K562 (cell line): ENCODE measurements around the gene IFNAR2. TPM values are rescaled to one million over a fixed set of nuclear protein-coding genes. Genes with fewer than 3 reads are reported as not detected.

Experiments used
- ARNT ChIP-seq, 2 experiments: fragments of 450-650 bp; IDR thresholded peaks; 2 replicates each; pipeline ENCODE4 v1.6.1; 2016; ENCODE audit warnings: mild to moderate bottlenecking in 1 of 2
- FOXM1 ChIP-seq, 2 experiments: fragments of 450-650 bp in 1 of 2; sonication (generic) in 1 of 2; formaldehyde crosslinking in 1 of 2; IDR thresholded peaks; 2 replicates each; pipeline versions ENCODE4 v1.6.1 to v1.9.0; 2017 to 2022; ENCODE audit warnings: low read depth in 2 of 2, mild to moderate bottlenecking in 2 of 2, missing genetic modification reagents in 1 of 2, moderate library complexity in 1 of 2
- HLTF ChIP-seq: fragments of 450-650 bp; IDR thresholded peaks from 2 replicates; pipeline ENCODE4 v1.6.1; 2016
- HNRNPLL ChIP-seq: fragments of 200-400 bp; formaldehyde crosslinking; IDR thresholded peaks from 2 replicates; pipeline ENCODE4 v1.6.1; 2017; ENCODE audit warnings: low read length, low read depth, mild to moderate bottlenecking; ENCODE audit not compliant: poor library complexity, severe bottlenecking
- KDM2B ChIP-seq: fragments of 250-450 bp; sonication (Bioruptor Pico); IDR thresholded peaks from 2 replicates; pipeline ENCODE4 v1.8.0; 2021; ENCODE audit warnings: mild to moderate bottlenecking, moderate library complexity
- KHSRP ChIP-seq: fragments of 450-650 bp; IDR thresholded peaks from 2 replicates; pipeline ENCODE4 v1.6.1; 2017
- MYNN ChIP-seq, 2 experiments: sonication (generic); formaldehyde crosslinking in 1 of 2; IDR thresholded peaks; 2 replicates each; pipeline versions ENCODE4 v1.5.0 to v1.6.1; 2016 to 2020; ENCODE audit warnings: antibody characterized with exemption in 1 of 2, missing genetic modification reagents in 1 of 2
- NCOA4 ChIP-seq: fragments of 450-650 bp; IDR thresholded peaks from 2 replicates; pipeline ENCODE4 v1.6.1; 2018; ENCODE audit warnings: mild to moderate bottlenecking; ENCODE audit not compliant: partially characterized antibody
- POU5F1 ChIP-seq: fragments of 150-350 bp; IDR thresholded peaks from 2 replicates; pipeline ENCODE4 v1.6.1; 2014; ENCODE audit warnings: borderline replicate concordance, low read length, low read depth, mild to moderate bottlenecking; ENCODE audit not compliant: partially characterized antibody
- PPARD ChIP-seq: fragments of 250-450 bp; sonication (Bioruptor Pico); IDR thresholded peaks from 2 replicates; pipeline ENCODE4 v1.8.0; 2022; ENCODE audit warnings: inconsistent platforms, mild to moderate bottlenecking, moderate library complexity
- RBM25 ChIP-seq: fragments of 200-400 bp; formaldehyde crosslinking; IDR thresholded peaks from 2 replicates; pipeline ENCODE4 v1.6.1; 2018; ENCODE audit warnings: low read length, low read depth, moderate library complexity; ENCODE audit not compliant: severe bottlenecking
- RHOXF2B ChIP-seq: fragments of 250-450 bp; sonication (Bioruptor Pico); conservative IDR thresholded peaks from 2 replicates; pipeline ENCODE4 v1.5.1; 2021
- SRSF3 ChIP-seq: fragments of 200-400 bp; formaldehyde crosslinking; IDR thresholded peaks from 2 replicates; pipeline ENCODE4 v1.6.1; 2016; ENCODE audit warnings: mild to moderate bottlenecking, low read length, moderate library complexity; ENCODE audit not compliant: insufficient read depth
- ZFP30 ChIP-seq: fragments of 250-450 bp; sonication (Bioruptor Pico); IDR thresholded peaks from 2 replicates; pipeline ENCODE4 v1.8.0; 2022; ENCODE audit warnings: moderate library complexity, mild to moderate bottlenecking, inconsistent platforms, borderline replicate concordance
- ZFP36 ChIP-seq: fragments of 150-350 bp; IDR thresholded peaks from 2 replicates; pipeline ENCODE4 v1.6.1; 2018; ENCODE audit warnings: low read length, low read depth; ENCODE audit not compliant: partially characterized antibody
- ZFX ChIP-seq: sonication (generic); formaldehyde crosslinking; IDR thresholded peaks from 2 replicates; pipeline ENCODE4 v1.8.0; 2022; ENCODE audit warnings: mild to moderate bottlenecking, missing genetic modification reagents, moderate library complexity
- ZNF717 ChIP-seq: fragments of 250-450 bp; sonication (Bioruptor Pico); IDR thresholded peaks from 2 replicates; pipeline ENCODE4 v1.5.0; 2021
- polyA plus RNA-seq, 8 experiments: library from polyadenylated mRNA; depleted of rRNA in 4 of 8; stranded (reverse) in 5 of 8; unstranded in 3 of 8; fragments of >200 nt; fragmentation: Nextera tagmentation in 2 of 8; fragmentation: Illumina TruSeq in 1 of 8; extraction: Ambion mirVana in 2 of 8; extraction: Trizol in 1 of 8; gene quantifications; 2 replicates each; pipeline versions ENCODE4 v1.2.1 to v1.2.3, GENCODE V29; 2011 to 2014; ENCODE audit warnings: inconsistent platforms in 1 of 8, missing spikeins in 1 of 8
- total RNA-seq, 7 experiments: library from RNA; depleted of rRNA in 6 of 7; stranded (reverse); fragments of >200 nt in 6 of 7; fragmentation: Illumina TruSeq in 2 of 7; extraction: Trizol in 2 of 7; gene quantifications; 2 replicates each; pipeline versions ENCODE4 v1.2.1 to v1.2.3, GENCODE V29; 2011 to 2021; ENCODE audit warnings: low replicate concordance in 1 of 7
- TF ChIP-seq, protein P1 (sequence below): fragments of 450-650 bp; IDR thresholded peaks from 2 replicates; pipeline ENCODE4 v1.6.1; 2016; ENCODE audit warnings: borderline replicate concordance
- TF ChIP-seq, protein P2 (sequence below): fragments of 250-450 bp; sonication (Bioruptor Pico); IDR thresholded peaks from 2 replicates; pipeline ENCODE4 v1.9.0; 2021; ENCODE audit warnings: mild to moderate bottlenecking
- TF ChIP-seq, protein P3 (sequence below), 3 experiments: IDR thresholded peaks in 2 of 3; conservative IDR thresholded peaks in 1 of 3; 2 replicates each; pipeline ENCODE4 v1.5.1; 2011 to 2012; ENCODE audit warnings: low read length in 3 of 3, mild to moderate bottlenecking in 3 of 3, control low read depth in 2 of 3, improper control_type of control experiment in 1 of 3, inconsistent platforms in 1 of 3, low read depth in 1 of 3, mixed read lengths in 1 of 3, moderate library complexity in 1 of 3; ENCODE audit not compliant: insufficient read depth in 2 of 3

IFNAR2 gene
- total and polyA plus RNA-seq, 9 of the 15 experiments (the other 6 are each of a cell fraction or from before 2014, with no cell fraction given), result 1.7 to 48.3 (median 8.4) TPM

DNA sequence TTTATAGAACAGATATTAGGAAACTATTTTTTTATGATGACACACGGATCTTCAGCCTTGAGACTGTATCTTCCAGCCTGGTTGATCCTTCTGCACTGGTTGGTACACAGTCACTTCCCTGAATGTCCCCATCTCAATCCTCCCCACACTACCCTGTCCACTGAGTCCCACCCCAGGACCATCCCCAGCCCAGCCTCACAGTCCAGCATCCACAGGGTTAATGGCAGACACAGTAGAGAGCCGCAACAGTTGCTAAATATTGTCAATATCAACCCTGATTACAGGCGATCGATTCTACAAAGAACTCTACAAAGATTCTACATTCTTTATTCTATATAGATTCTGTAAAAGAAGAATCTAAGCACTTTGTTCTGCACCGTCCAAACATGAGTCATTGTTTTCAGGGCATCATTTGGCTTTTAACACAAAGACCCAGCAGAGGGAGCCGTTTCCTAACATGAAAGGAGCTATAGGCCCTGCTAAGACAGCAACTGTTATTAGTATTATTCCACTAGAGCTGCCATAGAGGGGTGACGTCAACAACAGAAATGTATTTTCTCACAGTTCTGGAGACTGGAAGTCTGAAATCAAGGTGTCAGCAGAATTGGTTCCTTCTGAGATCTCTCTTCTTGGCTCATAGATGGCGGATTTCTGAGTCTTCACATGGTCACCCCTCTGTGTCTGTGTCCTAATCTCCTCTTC is 30.1 kb upstream of the IFNAR2 start (continued):
- TF ChIP-seq FOXM1 (IDR thresholded peaks at IDR 0.05; ENCODE audit: low read depth) (no peak), FOXM1 (CRISPR knock-in tag; IDR thresholded peaks at IDR 0.05; ENCODE audit: low read depth) (no peak), PPARD (no peak), POU5F1 (no peak), ARNT (IDR thresholded peaks at IDR 0.05) (no peak), KDM2B (CRISPR knock-in tag) (no peak), HNRNPLL (no peak), ZFP36 (no peak), NCOA4 (no peak), ZNF717 (no peak), SRSF3 (no peak), HLTF (no peak), ZFX (no peak; the same call in 1 of the 2 replicates), KHSRP (no peak), RBM25 (no peak), ZFP30 (CRISPR knock-in tag) (no peak), RHOXF2B (no peak), MYNN (IDR thresholded peaks at IDR 0.05) (no peak), MYNN (CRISPR knock-in tag; IDR thresholded peaks at IDR 0.05) (no peak)
- TF ChIP-seq, protein P1, sequence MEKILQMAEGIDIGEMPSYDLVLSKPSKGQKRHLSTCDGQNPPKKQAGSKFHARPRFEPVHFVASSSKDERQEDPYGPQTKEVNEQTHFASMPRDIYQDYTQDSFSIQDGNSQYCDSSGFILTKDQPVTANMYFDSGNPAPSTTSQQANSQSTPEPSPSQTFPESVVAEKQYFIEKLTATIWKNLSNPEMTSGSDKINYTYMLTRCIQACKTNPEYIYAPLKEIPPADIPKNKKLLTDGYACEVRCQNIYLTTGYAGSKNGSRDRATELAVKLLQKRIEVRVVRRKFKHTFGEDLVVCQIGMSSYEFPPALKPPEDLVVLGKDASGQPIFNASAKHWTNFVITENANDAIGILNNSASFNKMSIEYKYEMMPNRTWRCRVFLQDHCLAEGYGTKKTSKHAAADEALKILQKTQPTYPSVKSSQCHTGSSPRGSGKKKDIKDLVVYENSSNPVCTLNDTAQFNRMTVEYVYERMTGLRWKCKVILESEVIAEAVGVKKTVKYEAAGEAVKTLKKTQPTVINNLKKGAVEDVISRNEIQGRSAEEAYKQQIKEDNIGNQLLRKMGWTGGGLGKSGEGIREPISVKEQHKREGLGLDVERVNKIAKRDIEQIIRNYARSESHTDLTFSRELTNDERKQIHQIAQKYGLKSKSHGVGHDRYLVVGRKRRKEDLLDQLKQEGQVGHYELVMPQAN, result no peak
- TF ChIP-seq, protein P2, sequence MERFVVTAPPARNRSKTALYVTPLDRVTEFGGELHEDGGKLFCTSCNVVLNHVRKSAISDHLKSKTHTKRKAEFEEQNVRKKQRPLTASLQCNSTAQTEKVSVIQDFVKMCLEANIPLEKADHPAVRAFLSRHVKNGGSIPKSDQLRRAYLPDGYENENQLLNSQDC (CRISPR knock-in tag), result no peak
- TF ChIP-seq, protein P3, sequence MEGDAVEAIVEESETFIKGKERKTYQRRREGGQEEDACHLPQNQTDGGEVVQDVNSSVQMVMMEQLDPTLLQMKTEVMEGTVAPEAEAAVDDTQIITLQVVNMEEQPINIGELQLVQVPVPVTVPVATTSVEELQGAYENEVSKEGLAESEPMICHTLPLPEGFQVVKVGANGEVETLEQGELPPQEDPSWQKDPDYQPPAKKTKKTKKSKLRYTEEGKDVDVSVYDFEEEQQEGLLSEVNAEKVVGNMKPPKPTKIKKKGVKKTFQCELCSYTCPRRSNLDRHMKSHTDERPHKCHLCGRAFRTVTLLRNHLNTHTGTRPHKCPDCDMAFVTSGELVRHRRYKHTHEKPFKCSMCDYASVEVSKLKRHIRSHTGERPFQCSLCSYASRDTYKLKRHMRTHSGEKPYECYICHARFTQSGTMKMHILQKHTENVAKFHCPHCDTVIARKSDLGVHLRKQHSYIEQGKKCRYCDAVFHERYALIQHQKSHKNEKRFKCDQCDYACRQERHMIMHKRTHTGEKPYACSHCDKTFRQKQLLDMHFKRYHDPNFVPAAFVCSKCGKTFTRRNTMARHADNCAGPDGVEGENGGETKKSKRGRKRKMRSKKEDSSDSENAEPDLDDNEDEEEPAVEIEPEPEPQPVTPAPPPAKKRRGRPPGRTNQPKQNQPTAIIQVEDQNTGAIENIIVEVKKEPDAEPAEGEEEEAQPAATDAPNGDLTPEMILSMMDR (IDR thresholded peaks at IDR 0.05 in 2 of 3, conservative IDR thresholded peaks at IDR 0.05 in 1 of 3; ENCODE audit: insufficient read depth in 2 of 3, low read depth in 1 of 3, low read length in 3 of 3), result peak; percentile 86 to 96 (median 91)
